ENCODE measurements around the gene EFCAB8. TPM values are rescaled to one million over a fixed set of nuclear protein-coding genes. Genes with fewer than 3 reads are reported as not detected.
"Not testable (repeated sequence)": the region's sequence is repeated elsewhere in the genome, so short reads cannot be mapped to it uniquely, and the experiment has no call there.

Gene EFCAB8
- total RNA-seq, 1 donor from 2014 or later: not detected

DNA sequence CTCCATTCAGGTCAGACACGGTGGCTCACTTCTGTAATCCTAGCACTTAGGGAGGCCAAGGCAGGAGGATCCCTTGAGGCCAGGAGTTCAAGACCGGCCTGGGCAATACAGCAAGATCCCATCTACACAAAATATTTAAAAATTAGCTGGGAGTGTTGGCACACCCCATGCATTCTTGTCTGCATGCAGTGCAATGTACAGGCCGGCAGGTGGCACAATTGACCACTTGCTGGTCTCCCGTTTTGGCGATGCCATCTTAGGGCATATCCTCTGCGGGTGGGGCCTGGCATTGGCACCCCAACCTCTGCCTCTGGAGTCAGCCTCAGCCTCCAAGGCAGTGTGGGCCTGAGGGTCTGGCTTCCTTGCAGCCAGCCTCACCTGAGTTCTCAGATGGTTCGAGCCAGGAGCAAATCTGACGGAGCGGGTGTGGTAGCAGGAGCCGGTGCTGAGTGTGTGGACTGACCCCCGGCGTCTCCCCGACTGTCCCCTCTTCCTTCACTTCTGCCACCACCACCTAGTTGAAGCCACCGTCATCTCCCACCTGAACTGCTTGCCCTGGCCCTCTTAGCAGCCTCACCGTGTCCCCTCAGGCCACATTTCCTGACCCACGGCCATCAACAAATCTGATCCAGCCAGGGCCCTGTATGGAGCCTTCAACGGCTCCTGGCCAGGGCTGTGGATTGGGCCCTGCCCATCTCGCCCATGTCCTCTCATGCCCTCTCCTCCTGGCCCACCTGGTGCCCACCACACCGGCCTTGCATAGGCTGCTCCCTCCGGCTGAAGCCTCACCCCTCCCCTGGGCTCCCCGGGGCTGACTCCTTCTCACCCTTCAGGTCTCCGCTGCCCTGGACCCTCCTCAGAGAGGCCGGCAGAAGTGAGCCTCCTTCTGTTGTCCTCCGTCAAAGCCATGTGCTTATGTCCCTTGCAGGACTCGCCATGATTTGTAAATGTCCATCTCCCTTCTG lies 44.0 kb downstream of the EFCAB8 start:
- H3K36me3 ChIP-seq: no peaks in the 10 kb centered on the region
- TF ChIP-seq, protein P1, sequence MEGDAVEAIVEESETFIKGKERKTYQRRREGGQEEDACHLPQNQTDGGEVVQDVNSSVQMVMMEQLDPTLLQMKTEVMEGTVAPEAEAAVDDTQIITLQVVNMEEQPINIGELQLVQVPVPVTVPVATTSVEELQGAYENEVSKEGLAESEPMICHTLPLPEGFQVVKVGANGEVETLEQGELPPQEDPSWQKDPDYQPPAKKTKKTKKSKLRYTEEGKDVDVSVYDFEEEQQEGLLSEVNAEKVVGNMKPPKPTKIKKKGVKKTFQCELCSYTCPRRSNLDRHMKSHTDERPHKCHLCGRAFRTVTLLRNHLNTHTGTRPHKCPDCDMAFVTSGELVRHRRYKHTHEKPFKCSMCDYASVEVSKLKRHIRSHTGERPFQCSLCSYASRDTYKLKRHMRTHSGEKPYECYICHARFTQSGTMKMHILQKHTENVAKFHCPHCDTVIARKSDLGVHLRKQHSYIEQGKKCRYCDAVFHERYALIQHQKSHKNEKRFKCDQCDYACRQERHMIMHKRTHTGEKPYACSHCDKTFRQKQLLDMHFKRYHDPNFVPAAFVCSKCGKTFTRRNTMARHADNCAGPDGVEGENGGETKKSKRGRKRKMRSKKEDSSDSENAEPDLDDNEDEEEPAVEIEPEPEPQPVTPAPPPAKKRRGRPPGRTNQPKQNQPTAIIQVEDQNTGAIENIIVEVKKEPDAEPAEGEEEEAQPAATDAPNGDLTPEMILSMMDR (IDR thresholded peaks at IDR 0.05): peak; percentile 39 to 68 (median 50)
- no peaks in the 10 kb centered on the region for H3K4me1 ChIP-seq
- intact Hi-C loops (cut with DNase I): loop anchor here (10.0 kb wide), 1 partner anchor 392 kb away; no protein-coding TSS in a partner anchor
- no peaks in the 10 kb centered on the region for H3K9me3 ChIP-seq
- no peak for DNase-seq (ENCODE audit: low spot score in 2 of 2)
- no peak overlapping the region for H3K27ac ChIP-seq
- H3K4me3 ChIP-seq: no peak overlapping the region
- H3K27me3 ChIP-seq: no peaks in the 10 kb centered on the region

GRCh38 chr20:32903666-32904175 lies 45.0 kb downstream of the EFCAB8 start:
- Histone ChIP-seq H3K27ac (no peak overlapping the region), H3K36me3 (no peaks in the 10 kb centered on the region), H3K9me3 (no peaks in the 10 kb centered on the region), H3K4me1 (no peaks in the 10 kb centered on the region), H3K4me3 (no peak overlapping the region), H3K27me3 (no peaks in the 10 kb centered on the region)
- no peak for DNase-seq (ENCODE audit: low spot score in 2 of 2)
- TF ChIP-seq, protein P1 (IDR thresholded peaks at IDR 0.05): no peak
- intact Hi-C loops (cut with DNase I): loop anchor here (10.0 kb wide), 1 partner anchor 391 kb away; no protein-coding TSS in a partner anchor

GRCh38 chr20:32904678-32905077 lies 46.0 kb downstream of the EFCAB8 start:
- H3K36me3 ChIP-seq; H3K4me3 ChIP-seq; H3K27me3 ChIP-seq; H3K27ac ChIP-seq; DNase-seq (ENCODE audit: low spot score in 2 of 2); H3K4me1 ChIP-seq; H3K9me3 ChIP-seq: not testable (repeated sequence)
- intact Hi-C loops (cut with DNase I): loop anchor here (10.0 kb wide), 1 partner anchor 390 kb away; no protein-coding TSS in a partner anchor

- intact Hi-C loops (cut with DNase I): loop anchor here (10.0 kb wide), 1 partner anchor 389 kb away; no protein-coding TSS in a partner anchor
Observed at GRCh38 chr20:32906200-32906599, 47.5 kb downstream of the EFCAB8 start.

GRCh38 chr20:32906871-32907495 lies 48.3 kb downstream of the EFCAB8 start:
- Histone ChIP-seq H3K27ac (no peak overlapping the region), H3K4me1 (no peaks in the 10 kb centered on the region), H3K27me3 (no peaks in the 10 kb centered on the region), H3K4me3 (no peak overlapping the region), H3K36me3 (no peaks in the 10 kb centered on the region), H3K9me3 (no peaks in the 10 kb centered on the region)
- intact Hi-C loops (cut with DNase I): loop anchor here (10.0 kb wide), 1 partner anchor 388 kb away; no protein-coding TSS in a partner anchor
- TF ChIP-seq, protein P1 (IDR thresholded peaks at IDR 0.05): no peak
- no peak for DNase-seq (ENCODE audit: low spot score in 2 of 2)

More at GRCh38 chr20:32906200-32906599, 47.5 kb downstream of the EFCAB8 start:
- DNase-seq (ENCODE audit: low spot score in 2 of 2): no peak
- Histone ChIP-seq H3K36me3 (no peaks in the 10 kb centered on the region), H3K9me3 (no peaks in the 10 kb centered on the region), H3K27ac (no peak overlapping the region), H3K4me1 (no peaks in the 10 kb centered on the region), H3K4me3 (no peak overlapping the region), H3K27me3 (no peaks in the 10 kb centered on the region)
- TF ChIP-seq, protein P1 (IDR thresholded peaks at IDR 0.05): no peak
